A673 (cell line): ENCODE data around the gene RNF212B. TPM values are rescaled to one million over a fixed set of nuclear protein-coding genes. Genes with fewer than 3 reads are reported as not detected.
A peak's percentile ranks its signal among the peaks of the same experiment; 100 is the strongest.

Source experiments
- BruUV-seq: library from RNA; stranded (reverse); fragments of 400-500 nt; replicated peaks from 2 replicates; lab custom pipeline; 2021; lab: Mats Ljungman, UMichigan
- CTCF ChIA-PET: fragments of 300-600 bp; sonication (Branson Sonifier 250); formaldehyde crosslinking; loops from one replicate; lab custom pipeline; 2022; ENCODE audit warnings: antibody characterized with exemption; lab: Charles Lee
- POLR2A ChIA-PET: fragments of 300-600 bp; sonication (Branson Sonifier 250); formaldehyde crosslinking; loops from one replicate; lab custom pipeline; 2022; ENCODE audit warnings: antibody characterized with exemption; ENCODE audit not compliant: low non-redundant PET; lab: Charles Lee
- DNase-seq: peaks from one replicate; pipeline ENCODE4 v3.0.0-alpha.2; 2015; ENCODE audit warnings: low spot score
- H3K27ac ChIP-seq: fragments of 200-600 bp; sonication (generic); 2 replicates; pipeline ENCODE4 v1.5.1; 2016; ENCODE audit warnings: mixed run types, low read depth, mild to moderate bottlenecking, mixed read lengths, antibody characterized with exemption, low read length; ENCODE audit not compliant: poor library complexity, severe bottlenecking
- H3K27me3 ChIP-seq: fragments of 200-600 bp; sonication (generic); replicated peaks from 2 replicates; pipeline ENCODE4 v1.6.1; 2017; ENCODE audit warnings: mixed run types, low read depth, mild to moderate bottlenecking, mixed read lengths, antibody characterized with exemption, low read length; ENCODE audit not compliant: insufficient read depth, poor library complexity
- H3K36me3 ChIP-seq: fragments of 200-600 bp; sonication (generic); 2 replicates; pipeline ENCODE4 v1.6.1; 2016; ENCODE audit warnings: mixed run types, mild to moderate bottlenecking, mixed read lengths, antibody characterized with exemption, low read length; ENCODE audit not compliant: insufficient read depth, poor library complexity, severe bottlenecking
- H3K4me1 ChIP-seq: fragments of 200-600 bp; sonication (generic); 2 replicates; pipeline ENCODE4 v1.6.1; 2017; ENCODE audit warnings: mixed run types, mild to moderate bottlenecking, mixed read lengths, antibody characterized with exemption, low read length; ENCODE audit not compliant: insufficient read depth, poor library complexity, severe bottlenecking
- H3K4me3 ChIP-seq: fragments of 200-600 bp; sonication (generic); 2 replicates; pipeline ENCODE4 v1.5.1; 2016; ENCODE audit warnings: low read depth, mixed run types, mild to moderate bottlenecking, mixed read lengths, low read length; ENCODE audit not compliant: poor library complexity, severe bottlenecking
- H3K9me3 ChIP-seq: fragments of 200-600 bp; sonication (generic); 2 replicates; pipeline ENCODE4 v1.6.1; 2016; ENCODE audit warnings: mixed run types, low read depth, mild to moderate bottlenecking, mixed read lengths, antibody characterized with exemption, low read length; ENCODE audit not compliant: poor library complexity, severe bottlenecking
- CTCF ChIP-seq: fragments of 300-800, 200-600 bp; sonication (generic); conservative IDR thresholded peaks from 2 replicates; pipeline ENCODE4 v1.5.1; 2017; ENCODE audit warnings: low read depth, mild to moderate bottlenecking, antibody characterized with exemption, low read length, moderate library complexity, mixed read lengths
- EZH2 ChIP-seq: fragments of 200-600 bp; sonication (generic); IDR thresholded peaks from 2 replicates; pipeline ENCODE4 v1.6.1; 2017; ENCODE audit warnings: borderline replicate concordance, low read depth, mild to moderate bottlenecking, mixed read lengths, antibody characterized with exemption, low read length; ENCODE audit not compliant: poor library complexity, severe bottlenecking
- intact Hi-C: fragments of 100-400 bp; cut with micrococcal nuclease; formaldehyde crosslinking; loops from one replicate; pipeline ENCODE4 v1.10.0; 2022; ENCODE audit not compliant: unreplicated experiment
- total RNA-seq: library from RNA; stranded (reverse); gene quantifications from 2 replicates; pipeline ENCODE4 v1.2.3, GENCODE V29; 2021

Gene RNF212B
- total RNA-seq, 1 experiment from 2014 or later = not detected

GRCh38 chr14:23286020-23286901, 48.5 kb downstream of the RNF212B start, which contains the start of gene HOMEZ:
HOMEZ (minus strand) TSS chr14:23286132; CDS start chr14:23285952, 180 bp downstream.
- H3K4me1 ChIP-seq = peaks cover 6% of the 10 kb centered on the region
- H3K4me3 ChIP-seq = peak within 1 kb of the TSS; percentile 98
- H3K36me3 ChIP-seq = no peaks in the 10 kb centered on the region
- BruUV-seq = TSS peak; percentile 86
- peak within 1 kb of the TSS; percentile 87 for H3K27ac ChIP-seq
- ChIA-PET POLR2A (no interaction called here), CTCF (interaction anchor here (0.5 to 1.2 kb wide), 5 partner anchors 9 to 217 kb away, joined by 3 to 8 read pairs (median 3); no protein-coding TSS in a partner anchor)
- DNase-seq = peak; percentile 99
- no peaks in the 10 kb centered on the region for H3K9me3 ChIP-seq
- intact Hi-C loops = no loop called here
- TF ChIP-seq CTCF (0 out of 2 replicates have a peak, but pooled peaks have one; percentile 13), EZH2 (no peak)
- H3K27me3 ChIP-seq = no peaks in the 10 kb centered on the region

GRCh38 chr14:23286902-23287479, 49.3 kb downstream of the RNF212B start:
- H3K4me3 ChIP-seq = peak overlapping the region; percentile 98
- no TSS peak for BruUV-seq
- ChIA-PET POLR2A (no interaction called here), CTCF (interaction anchor here (1.0 to 1.2 kb wide), 2 partner anchors 166 to 218 kb away, joined by 3 to 8 read pairs; no protein-coding TSS in a partner anchor)
- H3K27ac ChIP-seq = peak overlapping the region; percentile 78
- H3K4me1 ChIP-seq = peaks cover 6% of the 10 kb centered on the region
- no peaks in the 10 kb centered on the region for H3K9me3 ChIP-seq
- no peaks in the 10 kb centered on the region for H3K27me3 ChIP-seq
- no peak for DNase-seq
- TF ChIP-seq EZH2 = no peak
- TF ChIP-seq CTCF = no peak
- no peaks in the 10 kb centered on the region for H3K36me3 ChIP-seq
- intact Hi-C loops = no loop called here

- intact Hi-C loops = loop anchor here (10.0 kb wide), 1 partner anchor 170 kb away; no protein-coding TSS in a partner anchor
- Histone ChIP-seq H3K9me3 (no peaks in the 10 kb centered on the region), H3K4me1 (peaks cover 14% of the 10 kb centered on the region), H3K36me3 (peaks cover 3% of the 10 kb centered on the region), H3K27ac (no peak overlapping the region), H3K27me3 (no peaks in the 10 kb centered on the region), H3K4me3 (no peak overlapping the region)
- CTCF ChIA-PET = interaction anchor here (0.7 to 1.0 kb wide), 2 partner anchors 9 to 66 kb away, joined by 3 read pairs; partner anchors contain the start of gene HOMEZ
- peak; percentile 81 for DNase-seq
- POLR2A ChIA-PET = no interaction called here
- no peak for TF ChIP-seq EZH2
- TF ChIP-seq CTCF = peak; percentile 93
- BruUV-seq = no TSS peak
These were observed 57.2 kb downstream of the RNF212B start for GRCh38 chr14:23294734-23295561.
